T47D (cell line): ENCODE results near the gene TOR4A.

ENCODE experiments used
- DNase-seq, 2 experiments: peaks; one replicate each; pipeline versions ENCODE4 v3.0.0 to v3.0.0-alpha.2; 2011 to 2012; ENCODE audit warnings: low read depth in 1 of 2, low spot score in 1 of 2
- JUND ChIP-seq: IDR thresholded peaks from 2 replicates; pipeline ENCODE4 v1.6.1; 2012; ENCODE audit warnings: low read depth
- in situ Hi-C: cut with HindIII; loops from 2 replicates; pipeline ENCODE4 v1.10.0; 2016; ENCODE audit warnings: low sequenced_read_pairs, low pct_unique_long_range_greater_than_20kb

Gene TOR4A

DNA sequence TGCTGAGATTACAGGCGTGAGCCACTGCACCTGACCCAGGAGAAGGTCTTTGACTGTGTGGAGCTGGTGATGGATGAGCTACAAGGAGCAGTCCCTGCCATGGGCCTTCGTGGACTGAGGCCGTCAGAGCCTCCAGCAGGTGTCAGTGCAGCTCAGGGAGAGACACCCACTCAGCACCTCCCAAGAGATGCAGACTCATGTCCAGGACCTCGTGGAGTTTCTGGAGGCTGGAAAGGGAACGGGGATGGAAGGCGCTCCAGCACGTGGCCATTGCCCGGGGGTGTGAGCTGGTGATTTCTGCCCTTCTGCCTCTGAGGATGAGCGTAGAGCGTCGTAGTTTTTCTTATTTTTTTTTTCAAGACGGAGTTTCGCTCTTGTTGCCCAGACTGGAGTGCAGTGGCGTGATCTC lies 9.5 kb downstream of the TOR4A start:
- peak; percentile 93 to 99 for DNase-seq
- no peak for TF ChIP-seq JUND
- in situ Hi-C loops, result no loop called here

DNA sequence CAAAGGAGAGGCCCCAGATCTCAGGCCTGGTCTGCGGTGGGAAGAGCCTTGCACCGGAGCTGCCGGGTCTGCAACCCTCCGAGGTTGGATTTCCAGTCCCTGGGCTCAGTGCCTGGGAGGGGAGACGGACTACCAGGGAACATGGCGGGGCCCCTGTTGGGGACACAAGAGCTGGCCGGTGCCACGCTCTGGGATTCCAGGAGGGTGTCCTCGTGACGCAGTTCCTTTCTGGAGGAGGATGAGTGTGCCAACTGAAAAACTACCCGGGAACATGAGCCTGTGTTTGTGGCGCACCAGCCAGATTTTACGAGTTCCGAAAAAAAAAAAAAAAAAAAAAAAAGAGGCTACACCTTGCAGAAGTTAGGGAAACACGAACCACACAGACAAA lies 15.6 kb downstream of the TOR4A start:
- DNase-seq, result no peak
- TF ChIP-seq JUND, result no peak
- in situ Hi-C loops, result no loop called here

DNA sequence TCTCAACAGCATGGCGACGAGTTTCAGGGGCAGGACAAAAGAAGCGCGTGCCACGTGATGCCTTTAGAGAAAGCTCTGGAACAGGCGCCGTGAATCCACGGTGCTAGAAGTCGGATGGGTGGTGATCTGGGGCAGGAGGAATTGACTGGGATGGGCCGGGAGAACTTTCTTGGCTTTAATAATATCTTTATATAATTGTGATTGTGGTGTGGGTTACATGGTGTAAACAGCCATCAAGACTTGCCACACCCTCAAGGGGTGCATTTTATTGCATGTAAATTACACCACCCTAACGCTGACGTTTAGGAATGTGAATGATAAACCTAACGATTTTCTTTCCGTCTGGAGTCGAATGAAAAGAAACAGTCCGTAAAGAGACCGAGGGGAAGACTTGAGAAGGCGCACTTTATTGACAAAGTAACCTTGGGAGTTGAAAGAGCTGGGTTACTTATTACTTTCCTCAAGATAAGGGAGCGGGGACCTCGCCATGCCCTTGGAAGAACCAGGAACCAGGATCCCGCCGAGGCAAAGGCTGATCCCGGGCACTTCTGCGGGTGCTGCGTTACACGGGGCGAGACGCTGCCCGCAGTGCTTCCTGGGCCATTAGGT lies 16.1 kb downstream of the TOR4A start:
- TF ChIP-seq JUND, result no peak
- in situ Hi-C loops, result no loop called here
- no peak for DNase-seq

DNA sequence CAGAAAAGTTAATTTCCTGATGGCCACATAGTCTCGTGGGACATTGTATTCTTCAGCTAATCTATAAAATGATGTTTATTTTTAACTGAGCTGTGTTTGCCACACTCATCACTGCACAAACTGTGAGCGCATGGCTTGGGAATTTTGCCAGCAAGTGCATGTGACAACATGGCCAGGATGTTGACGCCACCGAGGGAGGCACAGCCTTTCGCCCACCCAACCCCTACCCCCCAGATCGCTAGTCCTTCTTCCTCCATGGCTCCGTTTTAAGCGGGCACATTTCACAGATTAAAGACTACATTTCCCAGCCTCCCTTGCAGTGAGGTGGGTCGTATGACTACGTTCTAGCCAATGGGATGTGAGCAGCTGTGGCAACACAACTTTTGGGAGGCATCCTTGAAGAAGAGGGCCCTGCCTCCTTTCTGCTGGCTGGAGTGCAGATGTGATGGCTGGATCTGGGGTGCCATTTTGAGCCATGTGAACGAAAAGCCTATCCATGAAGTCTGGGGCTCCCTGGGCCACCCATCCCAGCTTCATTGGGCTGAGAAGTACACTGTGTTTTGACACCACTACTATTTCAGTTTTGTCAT lies 16.7 kb downstream of the TOR4A start:
- TF ChIP-seq JUND, result no peak
- in situ Hi-C loops, result no loop called here
- peak; percentile 92 to 98 for DNase-seq

DNA sequence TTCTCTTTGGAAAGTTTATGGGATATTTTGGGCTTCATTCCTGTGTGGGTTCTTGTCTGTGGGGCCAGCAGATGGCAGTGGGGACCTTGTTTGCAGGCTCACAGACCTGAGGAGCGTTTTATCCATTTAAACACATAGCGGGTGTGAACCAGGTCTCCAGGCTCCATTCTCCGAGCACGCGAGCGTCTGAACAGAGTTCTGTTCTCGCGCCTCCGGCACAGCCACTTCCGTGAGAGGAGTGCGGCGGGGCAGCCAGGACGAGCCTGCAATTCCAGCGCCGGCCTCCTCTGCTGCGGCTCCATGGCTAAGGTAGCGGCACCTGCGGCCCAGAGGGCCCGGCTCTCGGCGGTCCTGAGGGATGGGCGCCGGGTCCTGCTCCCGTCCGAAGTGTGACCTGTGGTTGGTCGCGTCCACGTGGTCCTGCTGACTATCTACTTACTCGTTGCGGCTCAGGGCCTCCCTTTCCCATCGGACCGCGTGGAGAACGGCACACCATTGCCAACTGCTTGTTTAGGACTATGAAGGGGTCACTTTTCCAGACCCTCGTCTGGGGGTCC lies 17.2 kb downstream of the TOR4A start:
- in situ Hi-C loops, result no loop called here
- TF ChIP-seq JUND, result no peak
- DNase-seq, result peak; percentile 72 to 75

DNA sequence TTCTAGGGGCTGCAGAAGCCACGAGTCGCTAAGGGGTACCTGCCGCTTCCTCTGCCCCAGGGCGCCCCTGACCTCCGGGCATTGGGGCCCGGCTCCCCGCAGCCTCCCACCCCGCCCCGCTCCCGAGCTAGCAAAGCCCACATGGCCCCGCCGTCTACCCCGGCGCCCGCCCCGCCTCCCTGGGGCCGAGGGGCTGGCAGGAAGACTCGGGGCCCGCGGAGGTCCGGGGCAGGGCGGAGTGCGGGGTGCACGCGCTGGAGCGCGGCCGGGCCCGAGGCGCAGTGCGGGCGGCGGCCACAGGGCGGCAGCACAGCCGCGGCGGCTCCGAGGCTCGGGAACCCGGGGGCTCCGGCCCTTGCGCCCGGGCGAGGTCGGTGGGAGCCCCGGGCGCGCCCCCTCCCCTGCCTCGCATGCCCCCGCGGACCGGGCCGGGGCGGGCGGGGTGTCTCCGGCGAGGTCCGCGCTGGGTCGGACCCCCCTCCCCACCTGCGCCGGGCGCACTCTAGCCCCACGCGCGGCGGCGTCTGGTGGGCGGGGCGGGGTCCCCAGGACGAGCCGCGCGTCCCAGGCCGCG lies 17.8 kb downstream of the TOR4A start:
- no peak for TF ChIP-seq JUND
- in situ Hi-C loops, result no loop called here
- peak; percentile 62 to 97 for DNase-seq

DNA sequence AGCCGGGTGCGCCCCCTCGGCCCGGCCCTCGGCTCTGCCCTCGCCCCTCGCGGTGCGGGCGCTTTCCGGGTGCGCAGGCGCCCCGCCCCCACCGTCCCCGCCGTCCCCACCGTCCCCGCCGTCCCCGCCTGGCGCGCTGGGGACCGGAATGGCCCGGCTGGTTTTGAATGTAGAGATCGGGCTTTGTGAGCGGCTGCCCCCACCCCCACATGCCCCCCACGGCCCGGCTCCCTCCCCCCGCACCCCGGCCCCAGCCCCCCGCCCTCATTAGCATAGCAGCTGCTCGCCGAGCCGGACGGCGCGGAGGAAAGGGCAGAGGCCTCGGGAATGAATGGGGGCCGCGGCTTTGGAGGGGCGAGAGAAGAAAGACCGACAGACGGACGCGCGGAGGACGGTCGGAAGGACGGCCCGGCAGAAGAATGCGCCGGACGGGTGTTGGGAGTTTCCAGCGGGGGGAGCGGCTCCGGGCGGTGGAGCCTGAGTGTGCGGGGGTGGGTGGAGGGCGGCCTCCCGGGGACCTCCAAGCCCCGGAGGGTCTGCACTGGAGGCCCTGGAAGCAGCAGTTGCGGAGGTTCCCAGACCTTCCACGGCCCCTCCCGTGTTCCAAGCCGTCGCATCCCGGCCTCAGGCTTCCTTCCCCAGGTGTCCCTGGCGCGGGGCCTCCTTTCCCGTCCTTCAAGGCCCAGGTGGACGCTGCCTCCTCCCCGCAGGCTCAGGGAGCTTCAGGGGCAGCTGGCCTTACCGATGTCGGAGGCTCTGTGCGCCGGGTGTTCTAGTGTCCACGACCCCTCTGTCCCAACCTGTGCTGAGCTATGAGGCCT lies 18.5 kb downstream of the TOR4A start:
- DNase-seq, result no peak
- in situ Hi-C loops, result no loop called here
- no peak for TF ChIP-seq JUND

DNA sequence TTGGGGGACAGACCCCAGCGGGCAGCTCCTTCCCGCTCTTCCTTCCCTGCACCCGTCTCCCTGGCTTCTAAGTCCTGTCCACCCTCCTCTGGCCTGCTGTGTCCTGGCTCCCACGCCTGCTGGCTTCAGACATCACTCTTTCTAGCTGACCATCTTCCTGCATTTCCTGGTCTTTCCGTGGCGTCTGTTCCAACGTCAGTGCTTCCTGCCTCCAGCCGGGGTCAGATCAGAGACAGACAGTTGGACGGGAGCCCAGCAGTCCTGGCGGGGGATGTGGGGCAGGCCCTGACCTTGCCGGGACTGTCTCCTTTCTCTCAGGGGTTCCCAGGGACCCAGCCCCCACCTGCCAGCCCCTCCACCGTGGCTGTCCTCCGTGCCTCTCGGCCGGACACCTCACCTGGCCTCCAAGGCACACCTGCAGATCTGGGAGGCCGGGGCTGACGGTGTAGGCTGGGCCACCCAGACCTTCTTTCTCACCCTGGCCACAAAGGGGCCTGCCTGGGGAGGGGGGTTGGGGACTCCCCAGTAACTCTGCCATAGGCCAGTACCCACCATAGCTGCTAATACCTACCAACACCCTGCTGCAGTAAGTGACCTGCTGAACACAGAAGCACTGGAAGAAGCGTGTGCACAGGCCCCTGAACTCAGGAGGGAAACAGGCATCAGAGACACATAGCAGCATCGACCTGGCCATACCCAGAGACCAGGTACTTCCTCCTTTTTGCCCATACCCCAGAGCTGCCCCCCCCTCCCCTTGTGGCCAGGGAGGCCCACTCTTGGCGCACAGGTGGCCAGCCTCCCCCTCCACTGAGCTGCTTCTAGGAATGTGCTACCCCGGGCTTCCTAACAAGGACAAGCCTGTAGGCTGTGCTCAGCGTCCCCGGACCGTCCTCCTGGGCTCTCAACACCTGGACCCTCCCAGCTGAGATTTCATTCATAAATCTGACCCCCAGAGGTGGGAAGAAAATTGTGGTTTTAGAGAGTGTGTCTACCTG lies 19.4 kb downstream of the TOR4A start:
- in situ Hi-C loops, result no loop called here
- no peak for TF ChIP-seq JUND
- peak in 1 of 2 experiments; percentile 48 for DNase-seq

DNA sequence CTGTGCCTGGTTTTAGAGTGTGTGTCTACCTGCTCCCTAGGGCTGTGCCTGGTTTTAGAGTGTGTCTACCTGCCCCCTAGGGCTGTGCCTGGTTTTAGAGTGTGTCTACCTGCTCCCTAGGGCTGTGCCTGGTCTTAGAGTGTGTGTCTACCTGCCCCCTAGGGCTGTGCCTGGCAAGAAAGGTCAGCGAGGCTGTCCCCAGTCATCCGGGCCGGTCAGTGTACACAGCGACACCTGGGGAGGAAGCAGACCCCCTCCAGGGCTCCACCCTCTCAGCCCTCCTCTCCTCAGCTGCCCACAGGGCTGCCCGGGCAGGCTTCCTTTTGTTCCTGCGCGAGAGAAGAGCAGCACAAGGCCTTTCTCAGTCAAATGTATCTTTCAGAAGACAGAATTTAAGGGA lies 20.4 kb downstream of the TOR4A start:
- DNase-seq, result peak in 1 of 2 experiments; percentile 69
- in situ Hi-C loops, result no loop called here
- no peak for TF ChIP-seq JUND

DNA sequence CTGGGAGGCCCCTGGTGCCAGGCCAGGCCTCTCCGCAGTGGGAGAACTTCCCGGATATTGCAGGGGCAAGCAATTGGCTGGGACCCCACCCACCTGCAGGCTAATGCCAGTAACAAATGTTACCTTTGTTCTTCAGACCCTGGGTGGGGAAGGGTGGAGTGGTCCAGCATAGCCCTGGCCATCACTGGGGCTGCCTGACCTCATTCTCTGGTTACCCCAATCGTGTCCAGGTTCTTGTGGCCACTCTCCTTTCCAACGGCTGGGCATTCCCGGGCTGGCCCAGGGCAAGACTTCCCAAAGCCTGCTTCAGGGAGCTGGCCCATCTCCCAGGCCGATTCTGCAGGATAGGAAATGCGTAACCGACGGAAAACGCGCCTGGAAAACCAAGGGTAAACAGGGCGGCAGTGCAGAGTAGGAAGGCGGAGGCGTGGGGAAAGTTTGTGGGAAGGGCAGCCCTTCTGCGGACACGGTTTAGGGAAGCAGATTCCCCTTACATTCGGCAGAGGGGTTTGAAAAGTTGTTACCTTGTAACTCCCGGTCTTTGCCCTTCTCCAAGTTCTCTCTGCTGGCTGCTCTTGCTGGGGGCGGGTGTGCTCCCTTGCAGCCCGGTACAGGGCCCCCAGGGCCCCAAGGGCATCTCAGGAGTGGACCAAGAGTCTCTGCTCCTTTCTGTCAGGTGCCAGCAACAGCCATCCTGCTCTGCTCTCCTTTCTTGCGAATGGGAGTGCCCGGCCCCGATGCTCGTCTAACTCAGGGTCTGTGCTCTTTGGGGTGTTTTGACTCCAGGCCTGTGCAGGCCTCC lies 21.1 kb downstream of the TOR4A start:
- in situ Hi-C loops, result no loop called here
- TF ChIP-seq JUND, result no peak
- peak in 1 of 2 experiments; percentile 75 for DNase-seq

DNA sequence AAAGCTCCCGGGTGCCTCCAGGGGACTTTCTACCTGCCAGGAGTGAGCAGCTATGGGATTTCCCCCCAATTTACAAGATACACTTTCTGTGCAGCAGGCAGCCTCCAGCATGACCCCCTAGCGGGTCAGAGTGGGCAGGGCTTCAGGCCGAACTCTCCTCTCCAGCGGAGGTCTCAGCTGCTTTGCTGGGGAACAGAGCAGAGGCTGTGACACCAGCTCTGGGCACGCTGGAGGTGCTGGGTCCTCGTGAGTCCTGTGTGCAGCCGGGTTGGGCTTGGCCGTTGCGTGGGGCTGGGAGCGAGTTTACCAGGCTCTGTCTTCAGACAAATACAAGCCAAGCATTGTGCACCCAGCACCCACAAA lies 21.7 kb downstream of the TOR4A start:
- in situ Hi-C loops, result no loop called here
- TF ChIP-seq JUND, result no peak
- peak in 1 of 2 experiments; percentile 50 for DNase-seq
